BJ (cell line): ENCODE results near the gene CNPY4. TPM values are rescaled to one million over a fixed set of nuclear protein-coding genes. Genes with fewer than 3 reads are reported as not detected.
A peak's percentile ranks its signal among the peaks of the same experiment; 100 is the strongest.

Source experiments
- CTCF ChIA-PET: fragments of 350-600 bp; formaldehyde crosslinking; extraction: SDS; loops from one replicate; lab custom pipeline; 2021; ENCODE audit warnings: antibody characterized with exemption, inconsistent platforms; lab: Yijun Ruan, JAX
- POLR2A ChIA-PET: fragments of 300-600 bp; sonication (Branson Sonifier 250); formaldehyde crosslinking; extraction: SDS; loops from one replicate; lab custom pipeline; 2021; ENCODE audit warnings: antibody characterized with exemption; lab: Charles Lee
- DNase-seq: peaks from one replicate; pipeline ENCODE4 v3.0.0-alpha.2; 2011; ENCODE audit warnings: low read depth
- H3K27me3 ChIP-seq: 2 replicates; pipeline ENCODE4 v1.6.0; 2011; ENCODE audit warnings: low read length; ENCODE audit not compliant: control insufficient read depth, insufficient read depth
- H3K36me3 ChIP-seq: 2 replicates; pipeline ENCODE4 v1.5.1; 2011; ENCODE audit warnings: low read length; ENCODE audit not compliant: control insufficient read depth, insufficient read depth
- H3K4me3 ChIP-seq: 2 replicates; pipeline ENCODE4 v1.5.1; 2011; ENCODE audit warnings: low read depth, mild to moderate bottlenecking, control low read depth, low read length
- polyA plus RNA-seq: library from polyadenylated mRNA; depleted of rRNA; stranded (reverse); fragments of >200 nt; gene quantifications from 2 replicates; pipeline ENCODE4 v1.2.3, GENCODE V29; 2011
- TF ChIP-seq, protein P1 (sequence below): IDR thresholded peaks from 2 replicates; pipeline ENCODE4 v1.5.1; 2011; ENCODE audit warnings: low read depth, mild to moderate bottlenecking, control low read depth, inconsistent platforms, low read length, moderate library complexity; ENCODE audit not compliant: insufficient read depth

The CNPY4 gene
- polyA plus RNA-seq, 1 experiment = 20.9 TPM

DNA sequence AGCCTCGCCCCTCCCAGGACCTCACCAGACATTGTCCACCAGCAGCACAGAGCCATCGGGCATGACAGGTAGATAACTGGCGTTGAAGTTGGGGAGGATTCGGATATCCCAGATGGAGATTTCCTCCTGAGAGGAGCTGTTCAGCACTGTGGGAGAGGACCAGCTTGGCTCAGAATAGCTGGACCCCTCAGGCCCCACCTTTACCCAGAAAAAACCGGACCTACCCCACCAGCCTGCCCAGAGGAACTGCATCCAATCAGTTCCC is 37.6 kb downstream of the CNPY4 start:
- CTCF ChIA-PET = interaction anchor here (0.8 to 1.8 kb wide), 3 partner anchors 8 to 24 kb away, joined by 3 to 6 read pairs (median 3); partner anchors contain the start of gene LAMTOR4
- TF ChIP-seq, protein P1, sequence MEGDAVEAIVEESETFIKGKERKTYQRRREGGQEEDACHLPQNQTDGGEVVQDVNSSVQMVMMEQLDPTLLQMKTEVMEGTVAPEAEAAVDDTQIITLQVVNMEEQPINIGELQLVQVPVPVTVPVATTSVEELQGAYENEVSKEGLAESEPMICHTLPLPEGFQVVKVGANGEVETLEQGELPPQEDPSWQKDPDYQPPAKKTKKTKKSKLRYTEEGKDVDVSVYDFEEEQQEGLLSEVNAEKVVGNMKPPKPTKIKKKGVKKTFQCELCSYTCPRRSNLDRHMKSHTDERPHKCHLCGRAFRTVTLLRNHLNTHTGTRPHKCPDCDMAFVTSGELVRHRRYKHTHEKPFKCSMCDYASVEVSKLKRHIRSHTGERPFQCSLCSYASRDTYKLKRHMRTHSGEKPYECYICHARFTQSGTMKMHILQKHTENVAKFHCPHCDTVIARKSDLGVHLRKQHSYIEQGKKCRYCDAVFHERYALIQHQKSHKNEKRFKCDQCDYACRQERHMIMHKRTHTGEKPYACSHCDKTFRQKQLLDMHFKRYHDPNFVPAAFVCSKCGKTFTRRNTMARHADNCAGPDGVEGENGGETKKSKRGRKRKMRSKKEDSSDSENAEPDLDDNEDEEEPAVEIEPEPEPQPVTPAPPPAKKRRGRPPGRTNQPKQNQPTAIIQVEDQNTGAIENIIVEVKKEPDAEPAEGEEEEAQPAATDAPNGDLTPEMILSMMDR = no peak

GRCh38 chr7:100157334-100158228 is 38.1 kb downstream of the CNPY4 start:
- H3K4me3 ChIP-seq = peak overlapping the region; percentile 62
- POLR2A ChIA-PET = interaction anchor here (1.0 kb wide), 1 partner anchor 9 kb away, joined by 3 read pairs; the partner anchor contains the start of gene LAMTOR4
- DNase-seq = no peak
- H3K27me3 ChIP-seq = no peaks in the 10 kb centered on the region
- CTCF ChIA-PET = interaction anchor here (0.6 to 1.2 kb wide), 4 partner anchors 9 to 146 kb away, joined by 3 read pairs; partner anchors contain the start of gene LAMTOR4
- H3K36me3 ChIP-seq = peaks cover 11% of the 10 kb centered on the region
- TF ChIP-seq, protein P1 = peak; percentile 21; the same call in 1 of the 2 replicates

More for the DNA sequence above, 37.6 kb downstream of the CNPY4 start:
- peaks cover 11% of the 10 kb centered on the region for H3K36me3 ChIP-seq
- POLR2A ChIA-PET = no interaction called here
- no peaks in the 10 kb centered on the region for H3K27me3 ChIP-seq
- no peak overlapping the region for H3K4me3 ChIP-seq
- no peak for DNase-seq

- TF ChIP-seq, protein P1 = no peak
- ChIA-PET POLR2A (interaction anchor here (1.0 kb wide), 1 partner anchor 10 kb away, joined by 3 read pairs; the partner anchor contains the start of gene LAMTOR4), CTCF (interaction anchor here (0.6 to 1.0 kb wide), 2 partner anchors 26 to 147 kb away, joined by 3 read pairs; no protein-coding TSS in a partner anchor)
- Histone ChIP-seq H3K36me3 (peaks cover 11% of the 10 kb centered on the region), H3K27me3 (no peaks in the 10 kb centered on the region), H3K4me3 (peak within 1 kb of the TSS; percentile 62)
- no peak for DNase-seq
Measured at GRCh38 chr7:100158229-100159098, 39.0 kb downstream of the CNPY4 start, which contains the start of gene TRAPPC14. TSS of gene TRAPPC14 (minus strand) at chr7:100158723. CDS start at chr7:100158499, 224 bp downstream.

DNA sequence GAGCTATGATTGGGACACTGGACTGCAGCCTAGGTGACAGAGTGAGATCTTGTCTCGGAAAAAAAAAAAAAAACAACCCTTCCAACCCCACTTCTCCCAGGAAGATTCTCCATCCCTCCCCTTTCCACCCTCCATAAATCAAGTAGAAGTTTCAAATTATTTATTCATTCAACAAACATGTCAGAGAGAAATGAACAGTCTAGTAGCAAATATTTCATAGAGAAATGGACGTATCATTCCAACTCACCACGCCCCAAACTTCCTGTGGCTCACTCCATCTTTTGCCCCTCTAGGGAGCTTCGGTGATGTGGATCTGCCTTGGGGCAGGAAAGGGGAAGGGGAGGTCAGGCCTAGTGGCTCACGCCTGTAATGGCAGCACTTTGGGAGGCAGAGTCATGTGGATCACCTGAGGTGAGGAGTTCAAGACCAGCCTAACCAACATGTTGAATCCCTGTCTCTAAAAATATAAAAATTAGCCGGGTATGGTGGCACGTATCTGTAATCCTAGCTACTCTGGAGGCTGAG is 39.7 kb downstream of the CNPY4 start:
- Histone ChIP-seq H3K4me3 (peak overlapping the region; percentile 62), H3K27me3 (no peaks in the 10 kb centered on the region), H3K36me3 (peaks cover 11% of the 10 kb centered on the region)
- no peak for DNase-seq
- TF ChIP-seq, protein P1 = no peak
- POLR2A ChIA-PET = no interaction called here
- CTCF ChIA-PET = no interaction called here
